K562 (cell line): ENCODE results near the gene PHC3. TPM values are rescaled to one million over a fixed set of nuclear protein-coding genes. Genes with fewer than 3 reads are reported as not detected.

Experiments used
- BRF2 ChIP-seq: IDR thresholded peaks from 3 replicates; pipeline ENCODE4 v1.6.1; 2011; ENCODE audit warnings: borderline replicate concordance, mild to moderate bottlenecking; ENCODE audit not compliant: insufficient read length, insufficient read depth
- CREB1 ChIP-seq, 2 experiments: sonication (generic) in 1 of 2; formaldehyde crosslinking in 1 of 2; IDR thresholded peaks; 2 replicates each; pipeline versions ENCODE4 v1.6.1 to v1.8.0; 2012 to 2022; ENCODE audit warnings: inconsistent platforms in 1 of 2, mild to moderate bottlenecking in 1 of 2, missing genetic modification reagents in 1 of 2, moderate library complexity in 1 of 2
- CREM ChIP-seq: IDR thresholded peaks from 2 replicates; pipeline ENCODE4 v1.6.1; 2014; ENCODE audit warnings: antibody characterized with exemption, low read depth
- CTCFL ChIP-seq: IDR thresholded peaks from 2 replicates; pipeline ENCODE4 v1.6.1; 2011; ENCODE audit warnings: borderline replicate concordance, low read depth, mild to moderate bottlenecking, moderate library complexity, low read length; ENCODE audit not compliant: insufficient read depth, poor library complexity, severe bottlenecking
- E2F5 ChIP-seq: sonication (generic); formaldehyde crosslinking; IDR thresholded peaks from 2 replicates; pipeline ENCODE4 v1.8.0; 2022; ENCODE audit warnings: mild to moderate bottlenecking, missing genetic modification reagents
- ESRRB ChIP-seq: fragments of 250-450 bp; sonication (Bioruptor Pico); IDR thresholded peaks from 2 replicates; pipeline ENCODE4 v1.5.0; 2020; ENCODE audit warnings: mild to moderate bottlenecking, moderate library complexity, borderline replicate concordance
- ETS2 ChIP-seq: IDR thresholded peaks from 2 replicates; pipeline ENCODE4 v1.6.1; 2016; ENCODE audit warnings: borderline replicate concordance, missing genetic modification characterization, mild to moderate bottlenecking, moderate library complexity, missing compliant biosample characterization; ENCODE audit not compliant: poor library complexity, severe bottlenecking
- FOXA3 ChIP-seq, 2 experiments: fragments of 450-650 bp in 1 of 2; sonication (generic) in 1 of 2; formaldehyde crosslinking; IDR thresholded peaks in 1 of 2; conservative IDR thresholded peaks in 1 of 2; 2 replicates each; pipeline versions ENCODE4 v1.4.0 to v1.8.0; 2020 to 2022; ENCODE audit warnings: mild to moderate bottlenecking in 2 of 2, missing genetic modification reagents in 1 of 2
- HCFC1 ChIP-seq: IDR thresholded peaks from 2 replicates; pipeline ENCODE4 v1.6.1; 2012; ENCODE audit warnings: low read depth, low read length, improper control_type of control experiment
- HMG20B ChIP-seq: fragments of 250-450 bp; sonication (Bioruptor Pico); IDR thresholded peaks from 2 replicates; pipeline ENCODE4 v1.5.0; 2021; ENCODE audit warnings: mild to moderate bottlenecking
- KAT7 ChIP-seq: sonication (generic); formaldehyde crosslinking; IDR thresholded peaks from 2 replicates; pipeline ENCODE4 v1.8.0; 2022; ENCODE audit warnings: missing genetic modification reagents, mild to moderate bottlenecking, borderline replicate concordance
- MYC ChIP-seq, 2 experiments: fragments of 250-450 bp in 1 of 2; sonication (Bioruptor Pico) in 1 of 2; IDR thresholded peaks; 2 replicates each; pipeline versions ENCODE4 v1.5.1 to v1.6.1; 2012 to 2021; ENCODE audit warnings: low read depth in 2 of 2, borderline replicate concordance in 1 of 2, improper control_type of control experiment in 1 of 2, low read length in 1 of 2, mild to moderate bottlenecking in 1 of 2, moderate library complexity in 1 of 2
- NELFE ChIP-seq: IDR thresholded peaks from 2 replicates; pipeline ENCODE4 v1.6.1; 2011; ENCODE audit warnings: mild to moderate bottlenecking; ENCODE audit not compliant: insufficient read depth, insufficient read length
- NFE2L1 ChIP-seq: fragments of 450-650 bp; IDR thresholded peaks from 2 replicates; pipeline ENCODE4 v1.6.1; 2016; ENCODE audit warnings: missing genetic modification characterization, low read depth, mild to moderate bottlenecking, missing compliant biosample characterization, moderate library complexity, borderline replicate concordance
- RBM15 ChIP-seq: fragments of 200-400 bp; formaldehyde crosslinking; IDR thresholded peaks from 2 replicates; pipeline ENCODE4 v1.6.1; 2018; ENCODE audit warnings: mild to moderate bottlenecking, low read length, moderate library complexity; ENCODE audit not compliant: insufficient read depth
- SIN3A ChIP-seq, 2 experiments: fragments of 150-350 bp in 1 of 2; IDR thresholded peaks; 2 replicates each; pipeline ENCODE4 v1.6.1; 2011 to 2016; ENCODE audit warnings: borderline replicate concordance in 2 of 2, low read depth in 2 of 2, low read length in 2 of 2, mild to moderate bottlenecking in 2 of 2, moderate library complexity in 2 of 2; ENCODE audit not compliant: control insufficient read depth in 1 of 2
- ZNF24 ChIP-seq: fragments of 450-650 bp; IDR thresholded peaks from 2 replicates; pipeline ENCODE4 v1.6.1; 2016
- ZNF347 ChIP-seq: fragments of 450-650 bp; formaldehyde crosslinking; IDR thresholded peaks from 2 replicates; pipeline ENCODE4 v1.4.0; 2020; ENCODE audit warnings: low read depth, mild to moderate bottlenecking, moderate library complexity
- ZNF586 ChIP-seq: fragments of 450-650 bp; formaldehyde crosslinking; conservative IDR thresholded peaks from 2 replicates; pipeline ENCODE4 v1.4.0; 2020; ENCODE audit warnings: mild to moderate bottlenecking, moderate library complexity
- polyA plus RNA-seq, 8 experiments: library from polyadenylated mRNA; depleted of rRNA in 4 of 8; stranded (reverse) in 5 of 8; unstranded in 3 of 8; fragments of >200 nt; fragmentation: Nextera tagmentation in 2 of 8; fragmentation: Illumina TruSeq in 1 of 8; extraction: Ambion mirVana in 2 of 8; extraction: Trizol in 1 of 8; gene quantifications; 2 replicates each; pipeline versions ENCODE4 v1.2.1 to v1.2.3, GENCODE V29; 2011 to 2014; ENCODE audit warnings: inconsistent platforms in 1 of 8, missing spikeins in 1 of 8
- total RNA-seq, 7 experiments: library from RNA; depleted of rRNA in 6 of 7; stranded (reverse); fragments of >200 nt in 6 of 7; fragmentation: Illumina TruSeq in 2 of 7; extraction: Trizol in 2 of 7; gene quantifications; 2 replicates each; pipeline versions ENCODE4 v1.2.1 to v1.2.3, GENCODE V29; 2011 to 2021; ENCODE audit warnings: low replicate concordance in 1 of 7
- TF ChIP-seq, protein P1 (sequence below): sonication (generic); IDR thresholded peaks from 2 replicates; pipeline ENCODE4 v1.6.1; 2016

PHC3 gene
- total and polyA plus RNA-seq, 9 of the 15 experiments (the other 6 are each of a cell fraction or from before 2014, with no cell fraction given) = 3.1 to 21.6 (median 10.5) TPM

DNA sequence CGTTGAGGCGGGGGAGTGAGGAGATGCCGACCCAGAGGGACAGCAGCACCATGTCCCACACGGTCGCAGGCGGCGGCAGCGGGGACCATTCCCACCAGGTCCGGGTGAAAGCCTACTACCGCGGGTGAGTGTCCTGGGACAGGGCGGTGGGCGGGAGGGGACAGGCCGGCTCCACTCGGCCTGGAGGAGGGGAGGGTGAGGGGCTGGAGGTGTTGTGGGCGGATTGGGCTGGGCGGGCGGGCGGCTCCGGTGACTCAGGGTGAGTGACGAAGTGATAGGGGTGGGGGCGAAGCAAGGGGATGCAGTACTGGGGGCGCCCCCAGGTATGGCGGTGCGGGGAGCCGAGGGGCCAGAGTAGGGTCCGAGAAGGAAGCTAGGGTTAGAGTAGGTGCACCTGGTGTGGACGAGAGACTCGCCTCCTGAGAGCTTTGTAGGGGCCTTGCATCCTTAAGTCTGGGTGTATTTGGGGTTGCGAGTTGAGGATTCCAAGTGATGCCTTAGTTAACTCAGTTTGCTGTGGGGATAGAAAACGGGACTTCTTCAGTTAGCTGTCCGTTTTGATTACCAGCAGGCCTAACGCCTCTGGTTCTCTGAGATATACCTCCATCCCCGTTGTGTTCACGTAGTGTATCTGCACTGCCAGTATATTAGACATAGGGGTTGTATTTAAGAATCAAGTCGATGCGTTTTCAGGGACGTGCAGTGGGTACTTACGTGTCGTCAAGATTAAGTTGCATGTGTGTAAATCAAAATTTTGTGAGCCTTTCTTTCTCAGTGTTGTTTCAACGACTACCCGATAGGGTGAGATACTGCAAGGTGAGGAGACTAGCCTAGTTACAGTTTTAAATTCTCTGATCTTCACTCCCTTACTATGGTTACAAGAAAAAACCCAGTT lies 41.4 kb upstream of the PHC3 start (continued):
- TF ChIP-seq CTCFL (no peak), ETS2 (tag) (no peak), MYC (IDR thresholded peaks at IDR 0.05; ENCODE audit: low read depth, low read length) (no peak), MYC (CRISPR knock-in tag; IDR thresholded peaks at IDR 0.05; ENCODE audit: borderline replicate concordance, low read depth) (no peak), HCFC1 (no peak), BRF2 (no peak), ZNF24 (no peak), HMG20B (no peak), KAT7 (CRISPR knock-in tag) (0 out of 2 replicates have a peak, but pooled peaks have one; percentile 20), ZNF347 (no peak), RBM15 (no peak), CREM (0 out of 2 replicates have a peak, but pooled peaks have one; percentile 3), CREB1 (IDR thresholded peaks at IDR 0.05) (0 out of 2 replicates have a peak, but pooled peaks have one; percentile 4), CREB1 (CRISPR knock-in tag; IDR thresholded peaks at IDR 0.05) (no peak; the same call in 1 of the 2 replicates), NELFE (no peak), NFE2L1 (tag) (no peak), SIN3A (IDR thresholded peaks at IDR 0.05; ENCODE audit: borderline replicate concordance in 2 of 2, control insufficient read depth in 1 of 2, low read depth in 2 of 2, low read length in 2 of 2) (0 out of 4 replicates have a peak, but pooled peaks of 1 of the 2 experiments have one; percentile 28), FOXA3 (CRISPR knock-in tag; conservative IDR thresholded peaks at IDR 0.05 in 1 of 2, IDR thresholded peaks at IDR 0.05 in 1 of 2) (no peak), E2F5 (CRISPR knock-in tag) (no peak), ZNF586 (CRISPR knock-in tag) (no peak), ESRRB (CRISPR knock-in tag) (no peak)
- TF ChIP-seq, protein P1, sequence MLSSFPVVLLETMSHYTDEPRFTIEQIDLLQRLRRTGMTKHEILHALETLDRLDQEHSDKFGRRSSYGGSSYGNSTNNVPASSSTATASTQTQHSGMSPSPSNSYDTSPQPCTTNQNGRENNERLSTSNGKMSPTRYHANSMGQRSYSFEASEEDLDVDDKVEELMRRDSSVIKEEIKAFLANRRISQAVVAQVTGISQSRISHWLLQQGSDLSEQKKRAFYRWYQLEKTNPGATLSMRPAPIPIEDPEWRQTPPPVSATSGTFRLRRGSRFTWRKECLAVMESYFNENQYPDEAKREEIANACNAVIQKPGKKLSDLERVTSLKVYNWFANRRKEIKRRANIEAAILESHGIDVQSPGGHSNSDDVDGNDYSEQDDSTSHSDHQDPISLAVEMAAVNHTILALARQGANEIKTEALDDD = peak; percentile 91
